GM18870 (cell line): Measurements from ENCODE around the gene DHRSX.
"Not testable (repeated sequence)": the region's sequence is repeated elsewhere in the genome, so short reads cannot be mapped to it uniquely, and the experiment has no call there.

ENCODE experiments used
- ATAC-seq: cut with Tn5 transposase; IDR thresholded peaks from one replicate; pipeline ENCODE4 v1.9.1; 2021; ENCODE audit warnings: moderate library complexity; ENCODE audit not compliant: unreplicated experiment

DHRSX gene

DNA sequence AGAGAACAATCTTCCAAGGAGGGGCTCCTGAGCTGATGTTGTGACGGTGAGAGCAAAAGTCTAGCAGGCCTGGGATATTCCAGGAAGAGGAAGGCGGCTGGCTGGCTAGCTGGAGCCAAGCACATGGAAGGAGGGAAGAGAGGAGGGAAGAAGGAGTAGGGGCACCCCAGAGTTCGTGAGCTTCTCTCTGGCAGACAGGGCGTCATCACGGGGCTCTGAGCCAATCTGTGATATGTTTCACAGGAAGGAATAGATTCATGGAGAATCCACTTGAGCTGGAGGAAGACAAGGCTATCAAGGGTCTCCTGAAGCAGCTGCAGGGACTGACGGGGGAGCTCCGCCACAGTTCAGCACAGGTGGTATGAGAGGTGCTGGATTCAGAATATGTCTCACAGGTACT, 73.6 kb downstream of the DHRSX start:
- ATAC-seq, result no peak

DNA sequence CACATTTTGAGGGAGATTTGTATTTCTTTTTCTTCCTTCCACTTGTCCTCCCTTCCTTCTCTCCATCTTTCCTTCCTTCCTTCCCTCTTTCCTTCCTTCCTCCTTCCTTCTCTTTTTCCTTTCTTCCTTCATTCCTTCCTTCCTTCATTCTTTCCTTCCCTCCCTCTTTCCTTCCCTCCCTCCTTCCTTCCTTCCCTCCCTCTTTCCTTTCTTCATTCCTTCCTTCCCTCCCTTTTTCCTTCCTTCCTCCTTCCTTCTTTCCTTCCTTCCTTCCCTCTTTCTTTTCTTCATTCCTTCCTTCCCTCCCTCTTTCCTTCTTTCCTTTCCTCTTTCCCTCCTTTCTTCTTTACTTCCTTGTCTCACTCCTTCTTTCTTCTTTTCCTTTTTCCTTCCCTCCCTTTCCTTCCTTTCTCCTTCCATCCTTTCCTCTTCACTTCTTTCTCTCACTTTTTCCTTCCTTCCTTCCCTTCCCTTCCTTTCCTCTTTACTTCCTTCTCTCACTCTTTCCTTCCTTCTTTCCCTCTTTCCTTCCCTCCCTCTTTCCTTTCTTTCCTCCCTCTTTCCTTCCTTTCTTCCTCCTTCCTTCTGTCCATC, 74.4 kb downstream of the DHRSX start:
- no peak for ATAC-seq

GRCh38 chrX:2425286-2426071, 75.3 kb downstream of the DHRSX start:
- ATAC-seq, result no peak

DNA sequence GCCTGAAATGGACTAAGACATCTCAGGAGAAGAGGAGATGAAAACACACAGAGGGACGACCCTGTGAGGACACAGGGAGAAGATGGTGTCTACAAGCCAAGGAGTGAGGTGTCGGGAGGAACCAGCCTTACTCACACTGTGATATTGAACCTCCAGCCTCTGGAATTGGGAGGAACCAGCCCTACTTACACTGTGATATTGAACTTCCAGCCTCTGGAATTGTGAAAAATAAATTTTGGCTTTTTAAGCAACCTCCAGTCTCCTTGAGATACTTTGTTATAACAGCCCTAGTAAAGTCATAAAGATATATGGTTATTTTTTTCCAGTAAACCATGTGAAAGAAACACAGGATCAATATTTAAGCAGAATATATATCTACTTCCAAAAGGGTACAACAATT, 76.5 kb downstream of the DHRSX start:
- no peak for ATAC-seq

DNA sequence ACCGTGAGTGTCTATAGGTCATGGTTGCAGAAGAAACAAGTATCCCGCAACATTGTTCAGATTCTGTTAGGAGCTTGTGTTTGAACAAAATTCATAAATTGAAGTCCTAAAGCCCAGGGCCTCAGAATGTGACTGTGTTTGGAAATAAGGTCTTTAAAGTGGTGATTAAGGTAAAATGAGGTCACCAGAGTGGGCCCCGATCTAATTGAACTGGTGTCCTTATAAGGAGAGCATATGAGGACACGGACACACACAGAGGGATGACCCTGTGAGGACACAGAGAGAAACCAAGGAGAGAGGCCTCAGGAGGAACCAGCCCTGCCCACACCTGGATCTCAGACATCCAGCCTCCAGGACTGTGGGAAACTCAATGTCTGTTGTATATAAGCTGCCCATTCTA, 76.9 kb downstream of the DHRSX start:
- ATAC-seq, result no peak

GRCh38 chrX:2423282-2423681, 77.5 kb downstream of the DHRSX start:
- ATAC-seq, result no peak

DNA sequence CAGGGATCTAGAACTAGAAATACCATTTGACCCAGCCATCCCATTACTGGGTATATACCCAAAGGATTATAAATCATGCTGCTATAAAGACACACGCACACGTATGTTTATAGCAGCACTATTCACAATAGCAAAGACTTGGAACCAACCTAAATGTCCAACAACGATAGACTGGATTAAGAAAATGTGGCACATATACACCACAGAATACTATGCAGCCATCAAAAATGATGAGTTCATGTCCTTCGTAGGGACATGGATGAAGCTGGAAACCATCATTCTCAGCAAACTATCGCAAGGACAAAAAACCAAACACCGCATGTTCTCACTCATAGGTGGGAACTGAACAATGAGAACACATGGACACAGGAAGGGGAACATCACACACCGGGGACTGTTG, 81.4 kb downstream of the DHRSX start:
- ATAC-seq, result not testable (repeated sequence)

DNA sequence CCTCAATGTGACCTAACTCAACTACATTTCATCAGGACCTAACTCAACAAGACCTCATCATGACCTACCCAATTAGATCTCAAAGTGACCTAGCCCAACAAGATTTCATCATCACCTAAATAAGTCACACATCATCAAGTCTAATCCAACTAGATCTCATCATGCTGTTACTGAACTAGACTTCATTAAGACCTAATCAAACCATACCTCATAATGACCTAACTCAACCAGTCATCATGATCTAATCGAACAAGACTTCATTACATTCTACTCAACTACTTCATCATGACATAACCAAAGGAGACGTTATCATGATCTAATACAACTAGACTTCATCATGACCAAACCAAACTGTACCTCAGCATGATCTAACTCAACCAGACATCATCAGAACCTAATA, 82.8 kb downstream of the DHRSX start:
- no peak for ATAC-seq

GRCh38 chrX:2416851-2417604, 83.7 kb downstream of the DHRSX start:
- no peak for ATAC-seq

GRCh38 chrX:2414384-2414783, 86.4 kb downstream of the DHRSX start:
- ATAC-seq, result no peak

- no peak for ATAC-seq
Observed at GRCh38 chrX:2413969-2414368, 86.8 kb downstream of the DHRSX start.

- no peak for ATAC-seq
Observed at GRCh38 chrX:2412131-2412530, 88.6 kb downstream of the DHRSX start.

- no peak for ATAC-seq
Observed at GRCh38 chrX:2410279-2411020, 90.3 kb downstream of the DHRSX start.

DNA sequence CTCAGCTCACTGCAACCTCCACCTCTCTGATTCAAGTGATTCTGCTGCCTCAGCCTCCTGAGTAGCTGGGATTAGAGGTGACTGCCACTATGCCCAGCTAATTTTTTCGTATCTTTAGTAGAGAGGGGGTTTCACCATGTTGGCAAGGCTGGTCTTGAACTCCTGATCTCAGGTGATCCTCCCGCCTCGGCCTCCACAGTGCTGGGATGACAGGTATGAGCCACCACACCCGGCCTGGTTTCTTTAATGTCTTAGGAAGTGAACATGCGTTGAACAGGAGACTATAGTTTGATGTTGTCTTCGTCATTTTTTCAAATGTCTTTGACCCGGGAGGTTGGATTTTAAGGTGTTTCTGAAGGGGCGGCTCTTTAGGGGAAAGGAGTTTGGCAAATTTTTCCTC, 91.0 kb downstream of the DHRSX start:
- ATAC-seq, result no peak

DNA sequence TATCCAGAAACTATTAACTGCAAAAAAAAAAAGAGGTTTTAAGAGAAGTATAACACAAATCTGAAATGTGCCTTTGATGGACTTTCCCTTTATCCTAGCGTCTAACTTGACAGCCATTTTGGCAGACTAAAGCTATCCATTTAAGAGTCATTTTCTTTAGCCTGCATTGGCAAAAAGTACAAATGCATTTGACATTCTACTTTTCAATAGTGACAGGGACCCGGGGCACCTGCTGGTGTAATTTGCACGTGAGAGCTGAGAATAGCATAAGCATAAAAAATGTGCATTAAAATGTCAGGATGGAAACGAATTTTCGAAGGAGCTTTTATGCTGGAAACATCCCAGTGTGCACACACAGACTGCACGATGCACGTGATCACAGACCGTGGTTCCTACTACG, 91.9 kb downstream of the DHRSX start:
- no peak for ATAC-seq

- no peak for ATAC-seq
Observed at GRCh38 chrX:2406891-2407518, 93.8 kb downstream of the DHRSX start.

DNA sequence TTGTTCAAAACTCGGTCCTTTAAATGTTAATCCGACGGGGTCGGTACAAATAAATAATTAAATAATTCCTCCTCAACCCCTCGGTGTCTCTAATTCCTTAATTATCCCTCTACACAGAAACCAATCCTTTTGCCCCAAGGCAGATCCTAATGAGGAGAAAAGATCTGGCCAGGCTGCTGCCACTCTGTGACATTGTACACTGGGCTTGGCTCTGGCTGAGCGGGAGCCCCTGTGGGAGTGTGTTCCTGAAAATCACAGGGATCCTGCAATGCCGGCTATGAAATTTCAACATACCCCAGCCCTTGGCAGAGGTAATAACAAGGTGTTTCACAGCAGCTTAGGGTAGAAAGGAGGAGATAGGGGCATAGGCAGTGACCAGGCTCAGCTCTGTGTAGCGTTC, 96.0 kb downstream of the DHRSX start:
- no peak for ATAC-seq

DNA sequence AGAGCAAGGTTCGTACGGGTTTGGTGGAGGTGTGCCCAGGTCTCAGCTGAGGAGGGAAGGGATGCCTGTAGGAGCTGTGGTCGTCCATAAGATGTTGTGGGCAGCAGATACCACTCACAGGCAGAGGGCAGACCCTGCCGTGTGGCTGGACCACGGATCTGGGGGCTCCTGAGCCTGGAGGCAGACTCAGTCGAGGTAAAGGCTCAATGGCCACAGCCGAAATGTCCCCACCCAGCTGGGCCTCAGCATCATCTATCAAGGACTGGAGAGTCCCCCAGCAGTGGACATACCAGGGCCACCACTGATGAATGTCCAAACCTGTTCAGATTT, 98.5 kb downstream of the DHRSX start:
- ATAC-seq, result no peak

GRCh38 chrX:2401590-2402360, 99.0 kb downstream of the DHRSX start:
- ATAC-seq, result no peak

- ATAC-seq, result no peak
Observed at GRCh38 chrX:2401201-2401589, 99.6 kb downstream of the DHRSX start.
